Smooth muscle cell (in vitro differentiated cells): ENCODE measurements around the gene EN1. TPM values are rescaled to one million over a fixed set of nuclear protein-coding genes. Genes with fewer than 3 reads are reported as not detected.

Source experiments
- DNase-seq: peaks from one replicate; lab custom pipeline; 2025; ENCODE audit not compliant: unreplicated experiment; lab: John Stamatoyannopoulos, UW
- H2AFZ ChIP-seq: fragments of 200-600 bp; sonication (generic); 2 replicates; pipeline ENCODE4 v1.6.0; 2016; ENCODE audit warnings: antibody characterized with exemption, low read depth, mild to moderate bottlenecking
- H3F3A ChIP-seq: fragments of 200-600 bp; sonication (generic); 2 replicates; pipeline ENCODE4 v1.6.0; 2017; ENCODE audit warnings: antibody characterized with exemption, low read depth
- H3K27ac ChIP-seq: fragments of 200-600 bp; sonication (generic); 2 replicates; pipeline ENCODE4 v1.5.1; 2016; ENCODE audit warnings: low read depth, mild to moderate bottlenecking
- H3K27me3 ChIP-seq: fragments of 200-600 bp; sonication (generic); 2 replicates; pipeline ENCODE4 v1.6.1; 2016; ENCODE audit warnings: low read depth, mild to moderate bottlenecking
- H3K36me3 ChIP-seq: fragments of 200-600 bp; sonication (generic); 2 replicates; pipeline ENCODE4 v1.5.1; 2016; ENCODE audit warnings: low read depth
- H3K4me1 ChIP-seq: fragments of 200-600 bp; sonication (generic); 2 replicates; pipeline ENCODE4 v1.5.1; 2016; ENCODE audit warnings: low read depth
- H3K4me2 ChIP-seq: fragments of 200-600 bp; sonication (generic); 2 replicates; pipeline ENCODE4 v1.6.0; 2016; ENCODE audit warnings: mild to moderate bottlenecking
- H3K4me3 ChIP-seq: fragments of 200-600 bp; sonication (generic); 2 replicates; pipeline ENCODE4 v1.5.1; 2016; ENCODE audit warnings: mild to moderate bottlenecking
- H3K79me2 ChIP-seq: fragments of 200-600 bp; sonication (generic); 2 replicates; pipeline ENCODE4 v1.6.0; 2016; ENCODE audit warnings: low read depth, mild to moderate bottlenecking
- H3K9ac ChIP-seq: fragments of 200-600 bp; sonication (generic); 2 replicates; pipeline ENCODE4 v1.6.0; 2016; ENCODE audit warnings: low read depth
- H3K9me3 ChIP-seq: fragments of 200-600 bp; sonication (generic); replicated peaks from 2 replicates; pipeline ENCODE4 v1.5.1; 2016; ENCODE audit warnings: low read depth
- H4K20me1 ChIP-seq: fragments of 200-600 bp; sonication (generic); 2 replicates; pipeline ENCODE4 v1.6.0; 2016; ENCODE audit warnings: low read depth
- CTCF ChIP-seq: fragments of 200-600 bp; sonication (generic); IDR thresholded peaks from 2 replicates; pipeline ENCODE4 v1.5.1; 2017; ENCODE audit warnings: borderline replicate concordance, mild to moderate bottlenecking, antibody characterized with exemption; ENCODE audit not compliant: insufficient read depth, poor library complexity, severe bottlenecking
- WGBS: methylation state at CpG from one replicate; pipeline ENCODE4 v1.1.7; 2016; ENCODE audit warnings: low lambda C conversion rate; 5-methylcytosine and 5-hydroxymethylcytosine counted together
- polyA plus RNA-seq: library from polyadenylated mRNA; unstranded; fragments of >200 nt; fragmentation: Nextera tagmentation; extraction: Ambion mirVana; gene quantifications from 2 replicates; pipeline ENCODE4 v1.2.1, GENCODE V29; 2016
- total RNA-seq: library from RNA; depleted of rRNA; stranded (reverse); fragments of >200 nt; gene quantifications from 2 replicates; pipeline ENCODE4 v1.2.3, GENCODE V29; 2014

The EN1 gene
- total and polyA plus RNA-seq, 2 experiments from 2014 or later = 3.0 to 3.4 TPM

- no peak overlapping the region for H3K9ac ChIP-seq
- TF ChIP-seq CTCF = no peak
- H3K4me1 ChIP-seq = peaks cover 10% of the 10 kb centered on the region
- H3K36me3 ChIP-seq = no peaks in the 10 kb centered on the region
- no peaks in the 10 kb centered on the region for H3K79me2 ChIP-seq
- WGBS = 87% methylated on average over 4 of the region's 4 CpGs
- no peaks in the 10 kb centered on the region for H3F3A ChIP-seq
- H3K27ac ChIP-seq = no peak overlapping the region
- no peak overlapping the region for H3K4me3 ChIP-seq
- no peaks in the 10 kb centered on the region for H3K9me3 ChIP-seq
- no peak overlapping the region for H2AFZ ChIP-seq
- H3K4me2 ChIP-seq = no peak overlapping the region
- no peaks in the 10 kb centered on the region for H4K20me1 ChIP-seq
- DNase-seq = no peak
- H3K27me3 ChIP-seq = peaks cover 39% of the 10 kb centered on the region
Observed at GRCh38 chr2:118816669-118817068, 30.8 kb downstream of the EN1 start.

- Histone ChIP-seq H3F3A (no peaks in the 10 kb centered on the region), H4K20me1 (no peaks in the 10 kb centered on the region), H3K4me1 (peaks cover 10% of the 10 kb centered on the region), H3K9ac (no peak overlapping the region), H3K79me2 (no peaks in the 10 kb centered on the region), H3K9me3 (no peaks in the 10 kb centered on the region), H3K27ac (no peak overlapping the region), H3K36me3 (no peaks in the 10 kb centered on the region), H3K4me3 (no peak overlapping the region), H2AFZ (no peak overlapping the region), H3K4me2 (no peak overlapping the region), H3K27me3 (peaks cover 39% of the 10 kb centered on the region)
- WGBS = 90% methylated on average over 4 of the region's 4 CpGs
- DNase-seq = no peak
- no peak for TF ChIP-seq CTCF
Observed at GRCh38 chr2:118815731-118816130, 31.7 kb downstream of the EN1 start.

- Histone ChIP-seq H3K27me3 (peaks cover 39% of the 10 kb centered on the region), H3F3A (no peaks in the 10 kb centered on the region), H3K9me3 (no peaks in the 10 kb centered on the region), H2AFZ (no peak overlapping the region), H4K20me1 (no peaks in the 10 kb centered on the region), H3K4me1 (peaks cover 10% of the 10 kb centered on the region), H3K4me3 (no peak overlapping the region), H3K27ac (no peak overlapping the region), H3K9ac (no peak overlapping the region), H3K4me2 (no peak overlapping the region), H3K79me2 (no peaks in the 10 kb centered on the region), H3K36me3 (no peaks in the 10 kb centered on the region)
- no peak for TF ChIP-seq CTCF
- WGBS = 90% methylated on average over 7 of the region's 7 CpGs
- DNase-seq = no peak
Observed at GRCh38 chr2:118815314-118815713, 32.1 kb downstream of the EN1 start.

- peaks cover 10% of the 10 kb centered on the region for H3K4me1 ChIP-seq
- no peaks in the 10 kb centered on the region for H3K79me2 ChIP-seq
- H2AFZ ChIP-seq = no peak overlapping the region
- H3K27ac ChIP-seq = no peak overlapping the region
- peaks cover 39% of the 10 kb centered on the region for H3K27me3 ChIP-seq
- no peaks in the 10 kb centered on the region for H3K9me3 ChIP-seq
- no peak for TF ChIP-seq CTCF
- H3K4me3 ChIP-seq = no peak overlapping the region
- WGBS = 89% methylated on average over 3 of the region's 3 CpGs
- no peaks in the 10 kb centered on the region for H4K20me1 ChIP-seq
- H3K4me2 ChIP-seq = no peak overlapping the region
- H3F3A ChIP-seq = no peaks in the 10 kb centered on the region
- no peak overlapping the region for H3K9ac ChIP-seq
- DNase-seq = no peak
- no peaks in the 10 kb centered on the region for H3K36me3 ChIP-seq
Observed at GRCh38 chr2:118814368-118814767, 33.1 kb downstream of the EN1 start.
